ENCODE results near the gene SMYD3. TPM values are rescaled to one million over a fixed set of nuclear protein-coding genes. Genes with fewer than 3 reads are reported as not detected.

The SMYD3 gene
- total and polyA plus RNA-seq, 2 donors (not counting 1 experiment from before 2014, with no cell fraction given), result 69.4 to 83.1 TPM

- no peaks in the 10 kb centered on the region for H3K27me3 ChIP-seq (ENCODE audit: control insufficient read depth, insufficient read depth, low read length)
- H3K4me1 ChIP-seq (ENCODE audit: control insufficient read depth, extremely low read depth, insufficient read depth, low read length), result no peaks in the 10 kb centered on the region
- TF ChIP-seq CTCF (conservative IDR thresholded peaks at IDR 0.05 in 1 of 2, IDR thresholded peaks at IDR 0.05 in 1 of 2; ENCODE audit: low read depth in 1 of 2, low read length in 2 of 2) (no peak), EZH2 (IDR thresholded peaks at IDR 0.05; ENCODE audit: low read length, missing control alignments) (no peak)
- H3K4me3 ChIP-seq (replicated peaks in 1 of 4; ENCODE audit: control extremely low read depth in 1 of 4, insufficient read depth in 1 of 4, low read depth in 3 of 4, low read length in 4 of 4), result no peak overlapping the region
- no peaks in the 10 kb centered on the region for H3K9me3 ChIP-seq (ENCODE audit: control insufficient read depth, insufficient read depth, low read depth, low read length)
- H4K20me1 ChIP-seq (ENCODE audit: control insufficient read depth, extremely low read depth, insufficient read depth, low read length), result no peaks in the 10 kb centered on the region
- H3K79me2 ChIP-seq (ENCODE audit: control insufficient read depth, insufficient read depth, low read length), result no peaks in the 10 kb centered on the region
- DNase-seq (ENCODE audit: low read depth in 2 of 2), result peak in 1 of 2 donors; percentile 57
- no peak overlapping the region for H2AFZ ChIP-seq (ENCODE audit: low read length)
- H3K36me3 ChIP-seq (ENCODE audit: control insufficient read depth, insufficient read depth, low read length), result no peaks in the 10 kb centered on the region
- H3K27ac ChIP-seq (ENCODE audit: insufficient read depth, low read length), result no peak overlapping the region
- no peak overlapping the region for H3K4me2 ChIP-seq (ENCODE audit: extremely low read depth, insufficient read depth, low read length)
- no peak overlapping the region for H3K9ac ChIP-seq (ENCODE audit: insufficient read depth, low read length)
Observed at GRCh38 chr1:246355411-246356230, 151.5 kb downstream of the SMYD3 start.

GRCh38 chr1:246351721-246352120, 155.4 kb downstream of the SMYD3 start:
- Histone ChIP-seq H3K9me3 (ENCODE audit: control insufficient read depth, insufficient read depth, low read depth, low read length) (no peaks in the 10 kb centered on the region), H3K27me3 (ENCODE audit: control insufficient read depth, insufficient read depth, low read length) (no peaks in the 10 kb centered on the region), H3K4me3 (replicated peaks in 1 of 4; ENCODE audit: control extremely low read depth in 1 of 4, insufficient read depth in 1 of 4, low read depth in 3 of 4, low read length in 4 of 4) (no peak overlapping the region), H3K4me1 (ENCODE audit: control insufficient read depth, extremely low read depth, insufficient read depth, low read length) (no peaks in the 10 kb centered on the region), H3K4me2 (ENCODE audit: extremely low read depth, insufficient read depth, low read length) (no peak overlapping the region), H3K36me3 (ENCODE audit: control insufficient read depth, insufficient read depth, low read length) (no peaks in the 10 kb centered on the region), H3K27ac (ENCODE audit: insufficient read depth, low read length) (no peak overlapping the region), H3K9ac (ENCODE audit: insufficient read depth, low read length) (no peak overlapping the region), H3K79me2 (ENCODE audit: control insufficient read depth, insufficient read depth, low read length) (no peaks in the 10 kb centered on the region), H4K20me1 (ENCODE audit: control insufficient read depth, extremely low read depth, insufficient read depth, low read length) (no peaks in the 10 kb centered on the region), H2AFZ (ENCODE audit: low read length) (no peak overlapping the region)
- no peak for DNase-seq (ENCODE audit: low read depth in 2 of 2)
- TF ChIP-seq EZH2 (IDR thresholded peaks at IDR 0.05; ENCODE audit: low read length, missing control alignments) (no peak), CTCF (conservative IDR thresholded peaks at IDR 0.05 in 1 of 2, IDR thresholded peaks at IDR 0.05 in 1 of 2; ENCODE audit: low read depth in 1 of 2, low read length in 2 of 2) (no peak)

GRCh38 chr1:246350745-246351144, 156.3 kb downstream of the SMYD3 start:
- no peak overlapping the region for H2AFZ ChIP-seq (ENCODE audit: low read length)
- no peaks in the 10 kb centered on the region for H3K4me1 ChIP-seq (ENCODE audit: control insufficient read depth, extremely low read depth, insufficient read depth, low read length)
- no peaks in the 10 kb centered on the region for H3K36me3 ChIP-seq (ENCODE audit: control insufficient read depth, insufficient read depth, low read length)
- DNase-seq (ENCODE audit: low read depth in 2 of 2), result no peak
- no peak overlapping the region for H3K4me3 ChIP-seq (replicated peaks in 1 of 4; ENCODE audit: control extremely low read depth in 1 of 4, insufficient read depth in 1 of 4, low read depth in 3 of 4, low read length in 4 of 4)
- no peaks in the 10 kb centered on the region for H3K27me3 ChIP-seq (ENCODE audit: control insufficient read depth, insufficient read depth, low read length)
- H3K9me3 ChIP-seq (ENCODE audit: control insufficient read depth, insufficient read depth, low read depth, low read length), result no peaks in the 10 kb centered on the region
- TF ChIP-seq EZH2 (IDR thresholded peaks at IDR 0.05; ENCODE audit: low read length, missing control alignments) (no peak), CTCF (conservative IDR thresholded peaks at IDR 0.05 in 1 of 2, IDR thresholded peaks at IDR 0.05 in 1 of 2; ENCODE audit: low read depth in 1 of 2, low read length in 2 of 2) (no peak)
- no peaks in the 10 kb centered on the region for H4K20me1 ChIP-seq (ENCODE audit: control insufficient read depth, extremely low read depth, insufficient read depth, low read length)
- H3K79me2 ChIP-seq (ENCODE audit: control insufficient read depth, insufficient read depth, low read length), result no peaks in the 10 kb centered on the region
- H3K9ac ChIP-seq (ENCODE audit: insufficient read depth, low read length), result no peak overlapping the region
- no peak overlapping the region for H3K27ac ChIP-seq (ENCODE audit: insufficient read depth, low read length)
- H3K4me2 ChIP-seq (ENCODE audit: extremely low read depth, insufficient read depth, low read length), result no peak overlapping the region
